Stimulated activated CD4-positive, alpha-beta T cell treated with anti-CD3 and anti-CD28 coated beads, Interleukin-1b, Interleukin-23, amount 100 ng/mL, for 1 hour (primary cell): Measurements from ENCODE around the gene GLRA3.
"Not testable (repeated sequence)": the region's sequence is repeated elsewhere in the genome, so short reads cannot be mapped to it uniquely, and the experiment has no call there.

Experiments
- DNase-seq, 2 donors: peaks; one replicate each; pipeline ENCODE4 v3.0.0-alpha.2; 2020; ENCODE audit warnings: low read depth in 2 of 2

The GLRA3 gene

GRCh38 chr4:174828845-174829701 lies at the start of gene GLRA3:
Gene GLRA3 (minus strand): TSS chr4:174829247. CDS start chr4:174828811, 436 bp downstream.
- no peak for DNase-seq

- DNase-seq = no peak
These were observed 45.9 kb upstream of the GLRA3 start for GRCh38 chr4:174874898-174875297.

- no peak for DNase-seq
These were observed 44.9 kb upstream of the GLRA3 start for GRCh38 chr4:174873931-174874330.

- not testable (repeated sequence) for DNase-seq
These were observed 44.1 kb upstream of the GLRA3 start for GRCh38 chr4:174873146-174873545.

- DNase-seq = no peak
These were observed 42.4 kb upstream of the GLRA3 start for GRCh38 chr4:174871407-174871806.

- DNase-seq = no peak
These were observed 41.3 kb upstream of the GLRA3 start for GRCh38 chr4:174870311-174870710.

- DNase-seq = no peak
These were observed 40.3 kb upstream of the GLRA3 start for GRCh38 chr4:174869339-174869738.

- DNase-seq = no peak
These were observed 38.9 kb upstream of the GLRA3 start for GRCh38 chr4:174867903-174868302.

GRCh38 chr4:174865418-174865985 lies 36.5 kb upstream of the GLRA3 start:
- DNase-seq = no peak

- DNase-seq = no peak
These were observed 35.0 kb upstream of the GLRA3 start for GRCh38 chr4:174864031-174864430.

GRCh38 chr4:174860588-174860987 lies 31.5 kb upstream of the GLRA3 start:
- DNase-seq = no peak

GRCh38 chr4:174859904-174860303 lies 30.9 kb upstream of the GLRA3 start:
- DNase-seq = no peak

- no peak for DNase-seq
These were observed 28.1 kb upstream of the GLRA3 start for GRCh38 chr4:174856926-174857800.

GRCh38 chr4:174855050-174855449 lies 26.0 kb upstream of the GLRA3 start:
- no peak for DNase-seq

GRCh38 chr4:174853629-174854028 lies 24.6 kb upstream of the GLRA3 start:
- DNase-seq = no peak

GRCh38 chr4:174848596-174848995 lies 19.5 kb upstream of the GLRA3 start:
- no peak for DNase-seq

GRCh38 chr4:174847801-174848427 lies 18.9 kb upstream of the GLRA3 start:
- DNase-seq = no peak

GRCh38 chr4:174835536-174835935 lies 6.5 kb upstream of the GLRA3 start:
- no peak for DNase-seq

- DNase-seq = no peak
These were observed 5.4 kb upstream of the GLRA3 start for GRCh38 chr4:174834477-174834876.

GRCh38 chr4:174826660-174827059 lies 2.4 kb downstream of the GLRA3 start:
- no peak for DNase-seq

- no peak for DNase-seq
These were observed 13.8 kb downstream of the GLRA3 start for GRCh38 chr4:174815282-174815681.

- DNase-seq = no peak
These were observed 15.8 kb downstream of the GLRA3 start for GRCh38 chr4:174813292-174813691.
